ENCODE measurements around the gene SHPK. TPM values are rescaled to one million over a fixed set of nuclear protein-coding genes. Genes with fewer than 3 reads are reported as not detected.

Gene SHPK
- total and polyA plus RNA-seq, 9 of the 15 experiments (the other 6 are each of a cell fraction or from before 2014, with no cell fraction given), result 2.5 to 16.3 (median 11.8) TPM

- Histone ChIP-seq H3K4me3 (no peak overlapping the region), H3K9ac (ENCODE audit: insufficient read depth in 1 of 2, low read depth in 2 of 2, low read length in 2 of 2) (no peak overlapping the region), H3K27ac (ENCODE audit: extremely low read depth, low read depth, low read length) (no peak overlapping the region), H3K9me3 (replicated peaks; ENCODE audit: control insufficient read depth, insufficient read depth, low read depth, low read length) (no peaks in the 10 kb centered on the region), H3K4me1 (replicated peaks in 1 of 2; ENCODE audit: control insufficient read depth in 2 of 2, insufficient read depth in 2 of 2, low read length in 2 of 2) (no peaks in the 10 kb centered on the region), H3K36me3 (ENCODE audit: control insufficient read depth, insufficient read depth, low read length) (peaks cover 43% of the 10 kb centered on the region; the same call in 2 of the 3 replicates), H2AFZ (ENCODE audit: low read depth, low read length) (no peak overlapping the region), H4K20me1 (replicated peaks; ENCODE audit: control insufficient read depth, insufficient read depth, low read length) (no peaks in the 10 kb centered on the region), H3K27me3 (ENCODE audit: control insufficient read depth in 2 of 2, insufficient read depth in 2 of 2, low read length in 2 of 2) (no peaks in the 10 kb centered on the region), H3K79me2 (ENCODE audit: control insufficient read depth, insufficient read depth, low read length) (no peaks in the 10 kb centered on the region), H3K4me2 (ENCODE audit: insufficient read depth, low read length) (no peak overlapping the region), H3K9me1 (ENCODE audit: control insufficient read depth, insufficient read depth, low read length) (no peaks in the 10 kb centered on the region)
- WGBS (ENCODE audit: insufficient coverage, low coverage, missing lambda C conversion rate), result 96% methylated on average over 3 of the region's 11 CpGs
- intact Hi-C loops (cut with micrococcal nuclease), result no loop called here
- DNase-seq (ENCODE audit: extremely low read depth in 1 of 4, low spot score in 3 of 4) (no peak), ATAC-seq (no peak), FAIRE-seq (no peak)
- CTCF ChIA-PET (ENCODE audit: low intra/inter-chr PET ratio), result no interaction called here
- BruUV-seq (replicated peaks), result no TSS peak
- POLR2A ChIA-PET, result interaction anchor here (1.8 kb wide), 1 partner anchor 9 kb away, joined by 7 read pairs; the partner anchor contains the start of genes CTNS and SHPK
- no peak for TF ChIP-seq ZNF282 (CRISPR knock-in tag; IDR thresholded peaks at IDR 0.05)
- TF ChIP-seq MAFF (IDR thresholded peaks at IDR 0.05; ENCODE audit: low read length), result no peak
- TF ChIP-seq NUFIP1 (IDR thresholded peaks at IDR 0.05; ENCODE audit: partially characterized antibody), result no peak
- no peak for TF ChIP-seq PHB (CRISPR knock-in tag; IDR thresholded peaks at IDR 0.05)
- TF ChIP-seq MCM2 (IDR thresholded peaks at IDR 0.05; ENCODE audit: low read depth), result no peak
- TF ChIP-seq ZNF436 (CRISPR knock-in tag; IDR thresholded peaks at IDR 0.05), result no peak
- TF ChIP-seq E4F1 (CRISPR knock-in tag; IDR thresholded peaks at IDR 0.05; ENCODE audit: borderline replicate concordance), result no peak
- no peak for TF ChIP-seq RAD21 (CRISPR knock-in tag; conservative IDR thresholded peaks at IDR 0.05 in 1 of 2, IDR thresholded peaks at IDR 0.05 in 1 of 2)
- TF ChIP-seq IRF2 (CRISPR knock-in tag; IDR thresholded peaks at IDR 0.05), result no peak
- in situ Hi-C loops (cut with MboI), result no loop called here
Measured at GRCh38 chr17:3627769-3628167, 8.3 kb downstream of the SHPK start.

All from K562 (cell line).